ENCODE results near the gene CFB.

GRCh38 chr6:31966506-31966905 is 20.6 kb downstream of the CFB start:
- TF ChIP-seq SIN3A (IDR thresholded peaks at IDR 0.05; ENCODE audit: borderline replicate concordance, insufficient read depth, low read depth, low read length) (no peak), CTCF (IDR thresholded peaks at IDR 0.05) (no peak), POLR2AphosphoS5 (IDR thresholded peaks at IDR 0.05; ENCODE audit: low read depth, low read length) (no peak), REST (IDR thresholded peaks at IDR 0.05; ENCODE audit: insufficient read depth in 1 of 2, low read depth in 2 of 2, low read length in 1 of 2) (no peak), TCF7L2 (IDR thresholded peaks at IDR 0.05; ENCODE audit: low read depth, low read length) (no peak)

Data from Panc1 (cell line).